ENCODE data around the gene GRK5.

The GRK5 gene

GRCh38 chr10:119495545-119495944 is 288.2 kb downstream of the GRK5 start:
- DNase-seq, result no peak

GRCh38 chr10:119496273-119496672 is 288.9 kb downstream of the GRK5 start:
- DNase-seq, result no peak

DNA sequence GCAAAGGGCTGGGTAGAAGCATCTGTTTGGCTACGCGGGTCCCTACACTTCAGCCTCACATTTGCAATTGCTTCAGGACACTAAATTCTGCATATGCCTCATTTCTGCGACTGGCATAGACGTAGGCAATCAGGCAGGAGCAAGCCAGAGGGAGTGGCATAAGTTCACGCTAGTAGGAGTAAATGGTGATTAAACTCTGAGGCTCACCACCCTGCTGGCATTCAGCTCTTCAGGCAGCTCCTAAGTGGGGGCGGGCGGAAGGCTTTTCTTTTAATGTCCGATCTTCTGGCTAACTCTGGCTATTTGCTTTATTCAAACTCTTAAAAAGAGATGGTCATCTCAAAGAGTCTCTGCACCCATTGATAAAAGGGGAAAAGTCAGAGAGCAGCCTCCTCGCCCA is 289.9 kb downstream of the GRK5 start:
- DNase-seq, result no peak

GRCh38 chr10:119498889-119499676 is 291.7 kb downstream of the GRK5 start:
- DNase-seq, result no peak

DNA sequence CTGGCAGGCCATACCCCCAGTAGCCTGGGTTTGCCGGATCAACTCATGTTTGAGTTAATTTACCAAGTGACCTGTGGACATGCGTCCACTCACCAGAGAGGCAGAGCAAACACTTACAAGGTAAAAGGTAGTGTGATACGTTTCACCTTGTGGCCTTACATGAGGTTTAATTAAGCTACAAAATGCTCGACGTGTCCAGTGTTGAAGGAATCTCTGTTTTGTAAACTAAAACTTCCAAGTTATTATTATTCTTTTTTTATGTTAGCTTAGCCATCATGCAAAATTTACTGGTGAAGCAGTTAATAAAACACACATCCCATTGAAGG is 292.3 kb downstream of the GRK5 start:
- no peak for DNase-seq

GRCh38 chr10:119500123-119500795 is 292.9 kb downstream of the GRK5 start:
- no peak for DNase-seq

DNA sequence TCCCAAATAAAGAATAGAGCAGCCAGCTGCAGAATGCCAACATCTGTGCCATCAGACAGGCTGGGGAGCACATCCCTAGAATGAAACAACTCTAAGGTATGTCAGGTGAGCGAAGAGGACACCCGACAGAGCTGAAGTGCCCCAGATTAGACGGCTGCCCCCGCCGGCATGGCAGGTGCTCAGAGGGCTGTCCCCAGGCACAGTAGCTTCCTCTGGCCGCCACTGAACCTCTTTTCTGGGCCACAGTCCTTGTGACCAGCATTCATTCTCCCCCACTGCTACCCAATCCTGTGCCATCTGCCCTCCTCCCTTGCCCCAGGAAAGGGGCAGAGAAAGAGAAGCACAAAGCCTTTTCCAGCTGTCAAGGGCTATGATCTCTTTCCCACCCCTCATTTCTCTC is 293.4 kb downstream of the GRK5 start:
- no peak for DNase-seq

DNA sequence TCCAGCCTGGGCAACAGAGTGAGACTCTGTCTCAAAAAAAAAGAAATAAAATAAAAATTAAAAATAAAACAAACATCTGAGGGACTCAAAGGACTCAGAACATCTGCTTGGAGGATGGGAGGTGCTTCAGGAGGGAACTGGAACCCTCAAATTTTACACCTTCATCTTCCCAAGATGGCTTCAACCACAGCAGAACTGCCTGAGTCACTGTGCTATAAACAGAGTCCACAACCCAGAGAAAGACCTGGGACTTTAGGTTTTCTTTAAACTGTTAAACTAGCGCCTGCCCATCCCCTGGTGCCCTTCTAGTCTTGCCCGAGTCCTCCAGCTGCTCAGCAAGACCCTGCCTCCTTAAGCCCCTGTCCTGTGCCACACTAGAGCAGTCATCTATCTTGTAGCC is 294.3 kb downstream of the GRK5 start:
- DNase-seq, result no peak

DNA sequence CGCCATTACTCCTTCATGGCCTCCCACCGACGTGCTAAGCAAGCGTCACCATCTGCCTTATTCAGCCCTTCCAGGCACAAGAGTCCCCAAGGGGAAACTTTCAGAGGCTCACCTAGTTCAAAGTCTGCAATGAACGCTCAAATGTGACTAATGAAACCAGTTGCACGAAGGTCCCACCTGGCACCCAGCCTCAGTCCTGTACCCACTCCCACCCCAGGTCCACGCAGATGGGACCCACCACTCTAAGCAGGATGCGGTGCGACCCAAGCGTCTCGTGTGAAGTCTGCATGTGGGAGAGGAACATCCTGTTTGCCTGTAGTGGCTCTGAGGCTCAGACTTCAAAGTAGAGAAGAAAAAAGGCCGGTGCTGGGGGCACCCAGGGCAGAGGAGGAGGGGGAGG is 294.8 kb downstream of the GRK5 start:
- no peak for DNase-seq

DNA sequence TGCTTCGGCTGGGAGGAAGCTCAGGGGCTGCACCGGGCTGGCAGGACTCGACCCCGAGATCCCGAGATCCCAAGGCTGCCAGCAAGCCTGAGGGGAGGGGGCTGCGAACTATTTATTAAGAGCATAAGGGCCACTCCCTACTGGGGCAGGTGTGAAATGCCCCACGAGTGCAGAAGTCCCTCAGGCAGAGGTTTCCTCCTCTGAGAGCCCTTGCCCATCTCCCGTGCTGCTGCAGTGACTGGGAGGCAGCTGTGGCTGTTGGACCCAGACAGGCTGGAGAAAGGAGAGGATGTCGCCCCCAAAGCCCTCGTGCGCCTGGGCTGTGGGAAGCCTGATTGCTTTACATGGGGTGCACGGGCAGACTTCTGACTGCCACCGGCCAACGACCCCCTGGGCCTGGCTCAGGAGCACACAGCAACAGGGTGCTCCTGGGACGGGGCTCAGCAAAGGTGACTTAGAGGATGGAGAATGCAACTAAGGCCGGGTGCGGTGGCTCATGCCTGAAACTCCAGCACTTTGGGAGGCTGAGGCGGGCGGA is 295.3 kb downstream of the GRK5 start:
- no peak for DNase-seq

DNA sequence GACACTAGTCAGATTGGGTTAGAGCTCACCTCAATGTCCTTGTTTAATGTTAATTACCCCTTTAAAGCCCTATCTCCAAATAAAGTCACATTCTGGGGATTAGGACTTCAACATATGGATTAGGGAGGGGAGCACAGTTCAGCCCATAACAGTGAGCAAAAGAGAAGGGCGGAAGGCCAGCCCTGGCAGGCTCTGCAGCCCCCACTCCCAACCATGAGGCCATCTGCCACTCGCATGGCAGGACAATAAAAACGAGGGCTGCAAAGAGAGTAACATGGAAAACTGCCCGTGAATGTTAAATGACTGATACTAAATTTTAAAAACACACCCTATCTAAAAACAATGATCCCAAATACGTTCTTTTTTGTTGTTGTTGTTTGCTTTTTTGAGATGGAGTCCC is 296.4 kb downstream of the GRK5 start:
- no peak for DNase-seq

- DNase-seq, result no peak
Measured at GRCh38 chr10:119504651-119505050, 297.3 kb downstream of the GRK5 start.

DNA sequence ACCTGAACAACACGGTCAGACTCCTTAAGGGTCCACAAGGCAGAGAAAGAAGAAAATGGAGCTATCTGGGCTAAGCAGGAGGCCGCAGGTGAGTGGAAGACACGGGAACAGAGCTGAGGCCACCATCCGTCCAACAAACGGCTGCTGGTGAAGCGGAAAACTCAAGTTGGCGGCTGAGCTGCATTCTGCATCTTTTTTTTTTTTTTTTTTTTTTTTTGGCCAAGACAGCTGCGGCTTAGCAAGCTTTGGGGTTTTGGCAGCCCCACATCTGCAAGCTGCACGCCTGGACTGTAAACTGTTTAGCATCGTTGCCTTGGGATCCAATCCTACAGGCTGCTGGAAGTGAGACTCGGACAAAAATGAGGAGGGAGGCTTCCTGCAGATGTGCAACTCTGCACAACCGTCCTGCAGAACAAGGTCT is 297.8 kb downstream of the GRK5 start:
- DNase-seq, result no peak

Data from COR-L47 (cell line).